ENCODE results near the gene DOHH.
A peak's percentile ranks its signal among the peaks of the same experiment; 100 is the strongest.

DOHH gene

DNA sequence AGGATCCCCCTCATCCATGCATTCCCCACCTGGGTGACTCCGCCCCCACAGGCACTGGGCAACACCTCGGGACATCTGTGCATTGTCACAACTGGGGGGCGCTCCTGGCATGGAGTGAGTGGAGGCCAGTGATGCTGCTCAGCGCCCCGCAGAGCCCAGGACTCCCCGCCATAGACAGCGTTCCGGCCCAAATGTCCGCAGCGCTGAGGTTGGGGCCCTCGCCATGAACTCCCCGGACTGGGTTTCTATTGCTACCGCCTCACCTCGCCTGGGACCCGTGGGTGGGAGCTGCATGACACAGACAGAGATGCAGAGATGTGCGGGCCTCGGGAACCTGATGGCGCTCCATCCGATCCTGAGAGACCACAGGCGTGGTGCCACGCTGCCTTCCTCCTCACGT is 10.3 kb upstream of the DOHH start (continued):
- TF ChIP-seq ZNF626 (tag by site-specific recombination; IDR thresholded peaks at IDR 0.05) = no peak

DNA sequence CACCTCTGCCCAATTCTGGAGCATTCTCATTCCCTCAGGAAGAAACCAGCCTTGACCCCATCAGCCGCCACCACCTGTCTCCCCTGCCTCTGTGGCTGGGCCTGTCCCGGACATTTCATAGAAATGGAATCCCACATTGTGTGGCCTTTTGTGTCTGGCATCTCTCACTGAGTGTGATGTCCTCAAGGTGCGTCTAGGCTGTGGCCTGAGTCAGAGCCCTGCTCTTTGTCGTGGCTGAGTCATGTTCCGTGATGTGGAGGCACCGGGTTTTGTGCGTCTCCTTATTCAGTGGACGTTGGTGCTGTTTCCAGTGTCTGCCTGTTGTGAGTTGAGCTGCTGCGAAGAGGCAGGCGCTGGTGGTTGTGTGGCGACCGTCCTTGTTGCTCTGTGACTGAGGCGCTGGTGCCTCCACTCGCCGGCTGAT is 9.1 kb upstream of the DOHH start:
- peaks cover 14 to 53% of the 10 kb centered on the region in 2 experiments; a peak in 2 of 3 replicates for H3K36me3 ChIP-seq (ENCODE audit: control insufficient read depth in 2 of 2, insufficient read depth in 1 of 2, low read length in 2 of 2)

DNA sequence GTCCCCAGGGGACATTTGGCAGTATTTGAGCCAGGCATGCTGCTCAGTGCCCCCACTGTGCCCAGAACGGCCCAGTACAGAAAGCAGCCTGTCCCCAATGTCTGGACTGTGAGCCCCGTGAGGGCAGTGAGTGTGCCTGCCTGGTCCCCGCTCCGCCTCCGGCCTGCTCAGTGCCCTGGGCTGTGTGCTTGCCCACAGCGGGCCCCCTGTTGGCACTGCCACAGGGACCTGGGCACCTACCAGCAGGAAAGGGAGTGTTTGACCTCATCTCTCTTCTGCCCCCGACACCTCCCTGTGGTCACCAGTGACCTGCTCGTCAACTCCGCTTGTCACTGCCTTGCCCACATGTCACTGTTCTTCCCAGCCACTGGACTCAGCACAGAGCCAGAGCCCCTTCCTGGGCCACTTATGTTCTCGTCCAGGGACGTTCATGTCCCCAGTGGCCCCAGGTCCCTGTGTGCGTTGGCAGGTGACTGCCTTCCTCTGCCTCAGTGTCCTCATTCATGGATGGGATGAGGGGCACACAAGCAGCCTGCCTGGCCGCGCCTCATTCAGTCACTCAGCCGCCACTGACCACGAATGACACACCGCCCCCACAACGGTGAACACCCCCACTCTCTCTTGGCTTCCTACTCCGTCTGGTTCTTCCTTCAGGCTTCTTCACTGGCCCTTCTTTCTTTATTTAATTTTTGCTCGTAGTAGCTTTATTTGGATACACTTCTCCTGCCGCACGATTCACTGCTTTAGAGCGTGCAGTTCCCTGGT is 8.5 kb upstream of the DOHH start:
- POLR2A ChIA-PET = interaction anchor here (0.7 kb wide), 1 partner anchor 98 kb away, joined by 10 read pairs; the partner anchor contains the start of gene TBXA2R
- peaks cover 14 to 53% of the 10 kb centered on the region in 2 experiments; a peak in 2 of 3 replicates for H3K36me3 ChIP-seq (ENCODE audit: control insufficient read depth in 2 of 2, insufficient read depth in 1 of 2, low read length in 2 of 2)
- H3K4me3 ChIP-seq (ENCODE audit: low read depth, low read length) = no peak overlapping the region
- TF ChIP-seq ZNF768 (tag by site-specific recombination; IDR thresholded peaks at IDR 0.05) (no peak), ZFHX2 (tag by site-specific recombination; conservative IDR thresholded peaks at IDR 0.05) (peak; percentile 63), ZNF521 (tag by site-specific recombination; IDR thresholded peaks at IDR 0.05) (no peak), ZSCAN23 (tag by site-specific recombination; IDR thresholded peaks at IDR 0.05) (no peak), ZNF121 (tag by site-specific recombination; IDR thresholded peaks at IDR 0.05) (no peak), ZNF514 (tag by site-specific recombination; IDR thresholded peaks at IDR 0.05) (no peak), KLF7 (tag by site-specific recombination; IDR thresholded peaks at IDR 0.05; ENCODE audit: borderline replicate concordance) (no peak), ZNF585B (tag by site-specific recombination; IDR thresholded peaks at IDR 0.05) (no peak), SP7 (tag by site-specific recombination; IDR thresholded peaks at IDR 0.05) (no peak), ZNF596 (tag by site-specific recombination; IDR thresholded peaks at IDR 0.05) (no peak), MYNN (tag by site-specific recombination; IDR thresholded peaks at IDR 0.05; ENCODE audit: borderline replicate concordance) (no peak), HOXA7 (CRISPR knock-in tag; IDR thresholded peaks at IDR 0.05; ENCODE audit: borderline replicate concordance) (no peak), ZNF239 (tag by site-specific recombination; IDR thresholded peaks at IDR 0.05) (no peak), EGR2 (tag by site-specific recombination; IDR thresholded peaks at IDR 0.05; ENCODE audit: low read depth) (peak; percentile 76), ZNF23 (tag by site-specific recombination; IDR thresholded peaks at IDR 0.05; ENCODE audit: borderline replicate concordance) (no peak)
- TF ChIP-seq, protein P1, sequence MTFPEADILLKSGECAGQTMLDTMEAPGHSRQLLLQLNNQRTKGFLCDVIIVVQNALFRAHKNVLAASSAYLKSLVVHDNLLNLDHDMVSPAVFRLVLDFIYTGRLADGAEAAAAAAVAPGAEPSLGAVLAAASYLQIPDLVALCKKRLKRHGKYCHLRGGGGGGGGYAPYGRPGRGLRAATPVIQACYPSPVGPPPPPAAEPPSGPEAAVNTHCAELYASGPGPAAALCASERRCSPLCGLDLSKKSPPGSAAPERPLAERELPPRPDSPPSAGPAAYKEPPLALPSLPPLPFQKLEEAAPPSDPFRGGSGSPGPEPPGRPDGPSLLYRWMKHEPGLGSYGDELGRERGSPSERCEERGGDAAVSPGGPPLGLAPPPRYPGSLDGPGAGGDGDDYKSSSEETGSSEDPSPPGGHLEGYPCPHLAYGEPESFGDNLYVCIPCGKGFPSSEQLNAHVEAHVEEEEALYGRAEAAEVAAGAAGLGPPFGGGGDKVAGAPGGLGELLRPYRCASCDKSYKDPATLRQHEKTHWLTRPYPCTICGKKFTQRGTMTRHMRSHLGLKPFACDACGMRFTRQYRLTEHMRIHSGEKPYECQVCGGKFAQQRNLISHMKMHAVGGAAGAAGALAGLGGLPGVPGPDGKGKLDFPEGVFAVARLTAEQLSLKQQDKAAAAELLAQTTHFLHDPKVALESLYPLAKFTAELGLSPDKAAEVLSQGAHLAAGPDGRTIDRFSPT (tag by site-specific recombination; IDR thresholded peaks at IDR 0.05) = peak; percentile 73
- CTCF ChIA-PET = no interaction called here
- no peak overlapping the region for H3K27ac ChIP-seq (ENCODE audit: extremely low read depth, low read depth, low read length)
- H3K4me1 ChIP-seq (ENCODE audit: control insufficient read depth, insufficient read depth, low read length) = peaks cover 2% of the 10 kb centered on the region; the same call in 1 of the 2 replicates
- no peaks in the 10 kb centered on the region for H3K9me3 ChIP-seq (ENCODE audit: control insufficient read depth, insufficient read depth, low read depth, low read length)

More for the DNA sequence above, 9.1 kb upstream of the DOHH start:
- Histone ChIP-seq H3K27ac (ENCODE audit: extremely low read depth, low read depth, low read length) (no peak overlapping the region), H3K4me1 (ENCODE audit: control insufficient read depth, insufficient read depth, low read length) (peaks cover 2% of the 10 kb centered on the region; the same call in 1 of the 2 replicates), H3K9me3 (ENCODE audit: control insufficient read depth, insufficient read depth, low read depth, low read length) (no peaks in the 10 kb centered on the region), H3K4me3 (ENCODE audit: low read depth, low read length) (no peak overlapping the region)
- ChIA-PET POLR2A (no interaction called here), CTCF (interaction anchor here (0.5 kb wide), 1 partner anchor 23 kb away, joined by 3 read pairs; no protein-coding TSS in a partner anchor)
- TF ChIP-seq, protein P2, sequence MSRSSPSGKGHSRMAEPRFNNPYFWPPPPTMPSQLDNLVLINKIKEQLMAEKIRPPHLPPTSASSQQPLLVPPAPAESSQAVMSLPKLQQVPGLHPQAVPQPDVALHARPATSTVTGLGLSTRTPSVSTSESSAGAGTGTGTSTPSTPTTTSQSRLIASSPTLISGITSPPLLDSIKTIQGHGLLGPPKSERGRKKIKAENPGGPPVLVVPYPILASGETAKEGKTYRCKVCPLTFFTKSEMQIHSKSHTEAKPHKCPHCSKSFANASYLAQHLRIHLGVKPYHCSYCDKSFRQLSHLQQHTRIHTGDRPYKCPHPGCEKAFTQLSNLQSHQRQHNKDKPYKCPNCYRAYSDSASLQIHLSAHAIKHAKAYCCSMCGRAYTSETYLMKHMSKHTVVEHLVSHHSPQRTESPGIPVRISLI (tag by site-specific recombination; IDR thresholded peaks at IDR 0.05) = no peak
- TF ChIP-seq ZNF610 (tag by site-specific recombination; IDR thresholded peaks at IDR 0.05; ENCODE audit: borderline replicate concordance) (no peak), ZNF266 (tag by site-specific recombination; IDR thresholded peaks at IDR 0.05; ENCODE audit: low read depth) (no peak), KLF7 (tag by site-specific recombination; IDR thresholded peaks at IDR 0.05; ENCODE audit: borderline replicate concordance) (no peak), ZNF16 (tag by site-specific recombination; IDR thresholded peaks at IDR 0.05; ENCODE audit: low read depth) (no peak), GLI2 (tag by site-specific recombination; IDR thresholded peaks at IDR 0.05; ENCODE audit: borderline replicate concordance, low read depth) (no peak), ZNF785 (tag by site-specific recombination; IDR thresholded peaks at IDR 0.05) (no peak), ZNF37A (tag by site-specific recombination; IDR thresholded peaks at IDR 0.05) (no peak), OSR2 (tag by site-specific recombination; IDR thresholded peaks at IDR 0.05) (no peak), WT1 (tag by site-specific recombination; IDR thresholded peaks at IDR 0.05) (no peak), FEZF1 (tag by site-specific recombination; IDR thresholded peaks at IDR 0.05) (no peak), ZNF140 (tag by site-specific recombination; IDR thresholded peaks at IDR 0.05) (no peak), ZNF473 (tag by site-specific recombination; IDR thresholded peaks at IDR 0.05) (no peak)
- TF ChIP-seq, protein P3, sequence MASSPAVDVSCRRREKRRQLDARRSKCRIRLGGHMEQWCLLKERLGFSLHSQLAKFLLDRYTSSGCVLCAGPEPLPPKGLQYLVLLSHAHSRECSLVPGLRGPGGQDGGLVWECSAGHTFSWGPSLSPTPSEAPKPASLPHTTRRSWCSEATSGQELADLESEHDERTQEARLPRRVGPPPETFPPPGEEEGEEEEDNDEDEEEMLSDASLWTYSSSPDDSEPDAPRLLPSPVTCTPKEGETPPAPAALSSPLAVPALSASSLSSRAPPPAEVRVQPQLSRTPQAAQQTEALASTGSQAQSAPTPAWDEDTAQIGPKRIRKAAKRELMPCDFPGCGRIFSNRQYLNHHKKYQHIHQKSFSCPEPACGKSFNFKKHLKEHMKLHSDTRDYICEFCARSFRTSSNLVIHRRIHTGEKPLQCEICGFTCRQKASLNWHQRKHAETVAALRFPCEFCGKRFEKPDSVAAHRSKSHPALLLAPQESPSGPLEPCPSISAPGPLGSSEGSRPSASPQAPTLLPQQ (tag by site-specific recombination; IDR thresholded peaks at IDR 0.05) = no peak
- TF ChIP-seq, protein P4, sequence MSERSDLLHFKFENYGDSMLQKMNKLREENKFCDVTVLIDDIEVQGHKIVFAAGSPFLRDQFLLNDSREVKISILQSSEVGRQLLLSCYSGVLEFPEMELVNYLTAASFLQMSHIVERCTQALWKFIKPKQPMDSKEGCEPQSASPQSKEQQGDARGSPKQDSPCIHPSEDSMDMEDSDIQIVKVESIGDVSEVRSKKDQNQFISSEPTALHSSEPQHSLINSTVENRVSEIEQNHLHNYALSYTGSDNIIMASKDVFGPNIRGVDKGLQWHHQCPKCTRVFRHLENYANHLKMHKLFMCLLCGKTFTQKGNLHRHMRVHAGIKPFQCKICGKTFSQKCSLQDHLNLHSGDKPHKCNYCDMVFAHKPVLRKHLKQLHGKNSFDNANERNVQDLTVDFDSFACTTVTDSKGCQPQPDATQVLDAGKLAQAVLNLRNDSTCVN (tag by site-specific recombination; optimal IDR thresholded peaks at IDR 0.05) = no peak
- TF ChIP-seq, protein P5, sequence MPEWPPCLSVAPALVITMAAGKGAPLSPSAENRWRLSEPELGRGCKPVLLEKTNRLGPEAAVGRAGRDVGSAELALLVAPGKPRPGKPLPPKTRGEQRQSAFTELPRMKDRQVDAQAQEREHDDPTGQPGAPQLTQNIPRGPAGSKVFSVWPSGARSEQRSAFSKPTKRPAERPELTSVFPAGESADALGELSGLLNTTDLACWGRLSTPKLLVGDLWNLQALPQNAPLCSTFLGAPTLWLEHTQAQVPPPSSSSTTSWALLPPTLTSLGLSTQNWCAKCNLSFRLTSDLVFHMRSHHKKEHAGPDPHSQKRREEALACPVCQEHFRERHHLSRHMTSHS (tag by site-specific recombination; IDR thresholded peaks at IDR 0.05) = no peak

Measured in HEK293 (cell line).